NCI-H2081 (cell line): Measurements from ENCODE around the gene PKD2.

ENCODE experiments used
- DNase-seq, 2 experiments: peaks; one replicate each; lab custom pipeline; 2025; lab: John Stamatoyannopoulos, UW

PKD2 gene

DNA sequence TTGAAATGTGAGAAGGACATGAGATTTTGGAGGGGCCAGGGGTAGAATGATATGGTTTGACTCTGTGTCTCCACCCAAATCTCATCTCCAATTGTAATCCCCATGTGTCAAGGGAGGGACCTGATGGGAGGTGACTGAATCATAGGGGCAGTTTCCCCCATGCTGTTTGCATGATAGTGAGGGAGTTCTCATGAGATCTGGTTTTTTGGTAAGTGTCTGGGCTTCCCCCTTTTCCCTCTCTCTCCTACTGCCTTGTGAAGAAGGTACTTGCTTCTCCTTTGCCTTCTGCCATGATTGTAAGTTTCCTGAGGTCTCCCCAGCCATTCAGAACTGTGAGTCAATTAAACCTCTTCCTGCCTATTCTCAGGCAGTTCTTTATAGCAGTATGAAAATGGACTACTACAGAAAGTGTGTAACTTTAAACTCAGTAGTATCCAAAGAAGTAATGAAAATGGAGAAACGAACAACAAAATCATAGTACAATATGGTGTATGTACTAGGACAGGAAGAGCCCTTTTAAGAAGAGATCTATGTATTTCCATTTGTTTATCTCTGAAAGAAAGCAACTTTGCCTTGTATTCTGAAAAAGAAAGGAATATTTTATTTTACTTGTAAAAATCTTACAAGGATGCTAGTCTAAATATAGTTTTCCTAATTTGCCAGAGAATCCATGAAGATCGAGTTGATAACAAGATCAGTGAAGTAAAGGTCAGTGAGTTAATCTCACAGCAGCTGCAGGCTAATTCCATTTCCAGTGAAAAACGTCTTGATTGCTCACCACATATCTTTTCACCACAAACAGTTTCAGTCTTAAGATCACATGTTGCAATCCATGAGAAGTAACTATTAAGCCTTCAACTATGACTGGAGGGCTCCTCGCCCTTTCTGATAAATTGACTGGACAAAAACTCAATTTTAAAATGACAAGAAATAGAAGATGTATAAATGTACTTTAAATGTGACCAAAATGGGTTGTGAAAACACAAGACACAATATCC, 20.5 kb downstream of the PKD2 start:
- DNase-seq, result no peak

GRCh38 chr4:88028946-88029345, 21.5 kb downstream of the PKD2 start:
- no peak for DNase-seq

- DNase-seq, result no peak
Measured at GRCh38 chr4:88029556-88029955, 22.1 kb downstream of the PKD2 start.

DNA sequence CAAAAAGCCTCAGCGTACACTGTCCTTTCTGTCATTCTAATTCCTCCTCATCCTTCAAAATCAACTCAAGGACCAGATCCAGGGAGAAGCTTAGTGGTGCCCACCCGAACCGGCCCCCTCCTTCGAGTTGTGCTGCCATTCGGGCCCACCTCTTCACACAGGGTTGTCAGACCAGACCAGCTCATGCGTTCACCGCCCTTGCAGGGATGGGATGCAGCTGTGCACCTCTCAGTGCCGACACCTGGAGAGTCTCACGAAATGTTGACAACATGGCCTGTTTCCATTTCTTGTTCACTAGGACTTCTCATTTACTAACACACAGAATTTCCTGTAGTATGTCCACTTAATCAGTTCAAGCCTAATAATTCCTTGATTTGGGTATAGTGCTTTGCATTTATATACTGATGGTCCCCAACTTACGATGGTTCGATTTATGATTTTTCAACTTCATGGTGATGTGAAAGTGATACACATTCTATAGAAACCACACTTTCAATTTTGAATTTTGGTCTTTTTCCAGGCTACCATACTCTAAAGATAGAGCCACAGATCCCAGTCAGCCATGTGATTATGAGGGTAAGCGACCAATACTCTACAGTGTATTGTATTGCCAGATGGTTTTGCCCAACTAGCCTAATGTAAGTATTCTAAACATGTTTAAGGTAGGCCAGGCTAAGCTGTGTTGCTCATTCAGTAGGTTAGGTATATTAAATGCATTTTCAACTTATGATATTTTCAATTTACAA, 23.3 kb downstream of the PKD2 start:
- DNase-seq, result no peak

DNA sequence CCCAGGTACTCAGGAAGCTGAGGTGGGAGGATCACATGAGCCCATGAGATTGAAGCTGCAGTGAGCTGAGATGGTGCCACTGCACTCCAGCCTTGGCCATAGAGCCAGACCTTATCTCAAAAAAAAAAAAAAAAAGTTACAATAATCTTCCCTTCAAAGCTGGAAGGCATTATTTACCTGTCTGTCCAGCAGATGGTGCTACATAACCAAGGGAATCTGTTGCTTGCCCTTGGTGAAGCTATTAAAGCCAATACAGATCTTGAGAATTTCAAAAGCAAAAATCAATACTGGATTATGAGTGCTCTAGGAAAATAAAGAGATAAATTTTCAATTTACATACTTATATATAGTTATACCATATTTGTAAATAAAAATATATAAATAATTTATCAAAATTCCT, 25.9 kb downstream of the PKD2 start:
- DNase-seq, result peak; percentile 21 to 22

DNA sequence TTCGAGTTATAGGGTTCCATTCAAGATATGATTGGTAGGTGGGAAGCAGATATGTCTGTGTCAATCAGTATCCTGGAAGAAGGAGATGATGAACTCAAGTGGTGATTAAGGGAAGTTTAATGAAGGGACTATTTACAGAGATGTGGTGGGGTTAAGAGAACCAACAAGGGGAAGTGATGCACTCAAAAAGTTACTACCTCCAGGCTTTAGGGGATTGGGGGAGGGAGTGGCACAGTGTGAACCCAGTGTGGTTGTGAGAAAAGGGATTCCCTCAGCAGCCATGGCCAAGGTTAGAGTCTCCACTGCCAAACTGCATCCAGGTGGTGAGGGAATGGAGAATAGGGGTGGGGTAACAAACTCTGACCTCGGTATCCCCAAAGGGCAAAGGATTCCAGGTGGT, 27.9 kb downstream of the PKD2 start:
- DNase-seq, result no peak

GRCh38 chr4:88037447-88037846, 30.0 kb downstream of the PKD2 start:
- no peak for DNase-seq

- no peak for DNase-seq
Measured at GRCh38 chr4:88037936-88038335, 30.5 kb downstream of the PKD2 start.

- DNase-seq, result no peak
Measured at GRCh38 chr4:88040707-88041106, 33.3 kb downstream of the PKD2 start.

- DNase-seq, result no peak
Measured at GRCh38 chr4:88041626-88042025, 34.2 kb downstream of the PKD2 start.

- DNase-seq, result no peak
Measured at GRCh38 chr4:88043001-88043400, 35.6 kb downstream of the PKD2 start.

DNA sequence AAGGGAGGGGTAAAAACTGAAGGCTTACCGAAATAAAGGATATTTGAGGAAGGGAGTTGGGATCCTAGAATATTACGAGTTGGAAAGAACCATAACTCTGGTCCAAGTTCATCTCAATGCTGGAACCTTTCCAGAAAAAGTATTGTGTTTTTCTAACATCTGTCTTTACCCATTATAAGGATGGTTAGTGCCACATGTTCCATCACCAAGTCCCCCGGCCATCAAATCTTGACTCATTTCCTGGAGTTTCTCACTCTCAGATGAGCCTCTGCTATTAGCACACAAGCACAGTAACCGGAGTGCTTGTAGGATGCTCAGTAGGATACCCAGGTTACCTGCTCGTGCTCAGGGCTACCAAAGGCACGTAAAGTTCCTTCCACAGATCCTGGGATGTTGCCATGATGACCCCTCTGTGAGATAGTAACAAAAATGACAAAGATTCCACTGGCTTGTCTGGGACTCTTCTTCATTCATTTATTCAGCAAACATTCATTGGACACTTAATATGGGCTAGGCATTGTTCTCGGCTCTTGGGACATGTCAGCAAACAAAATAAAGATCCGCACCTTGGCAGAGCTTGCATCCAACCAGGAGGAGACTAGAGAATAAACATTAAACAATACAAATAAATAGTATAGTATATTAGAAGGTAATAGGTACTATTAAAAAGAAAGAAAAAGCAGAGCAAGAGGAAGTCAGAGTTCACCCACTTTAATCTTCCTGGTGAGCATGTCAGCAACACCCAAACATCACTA, 36.3 kb downstream of the PKD2 start:
- no peak for DNase-seq

- DNase-seq, result no peak
Measured at GRCh38 chr4:88045021-88045420, 37.6 kb downstream of the PKD2 start.

DNA sequence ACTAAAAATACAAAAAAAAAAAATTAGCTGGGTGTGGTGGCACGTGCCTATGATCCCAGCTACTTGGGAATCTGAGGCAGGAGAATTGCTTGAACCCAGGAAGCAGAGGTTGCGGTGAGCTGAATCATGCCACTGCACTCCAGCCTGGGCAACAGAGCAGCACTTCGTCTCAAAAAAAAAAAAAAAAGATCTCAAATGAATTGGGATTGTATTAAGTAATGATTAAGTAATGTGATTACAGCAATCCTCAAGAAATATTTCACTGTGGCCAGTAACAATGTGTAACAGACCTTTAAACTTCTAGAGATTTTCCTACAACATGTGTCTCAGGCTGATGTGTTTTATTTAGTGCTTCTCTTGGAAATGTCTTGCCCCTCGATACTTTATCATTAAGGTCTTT, 46.8 kb downstream of the PKD2 start:
- DNase-seq, result no peak

- DNase-seq, result peak; percentile 7 to 10
Measured at GRCh38 chr4:88054901-88055300, 47.5 kb downstream of the PKD2 start.

DNA sequence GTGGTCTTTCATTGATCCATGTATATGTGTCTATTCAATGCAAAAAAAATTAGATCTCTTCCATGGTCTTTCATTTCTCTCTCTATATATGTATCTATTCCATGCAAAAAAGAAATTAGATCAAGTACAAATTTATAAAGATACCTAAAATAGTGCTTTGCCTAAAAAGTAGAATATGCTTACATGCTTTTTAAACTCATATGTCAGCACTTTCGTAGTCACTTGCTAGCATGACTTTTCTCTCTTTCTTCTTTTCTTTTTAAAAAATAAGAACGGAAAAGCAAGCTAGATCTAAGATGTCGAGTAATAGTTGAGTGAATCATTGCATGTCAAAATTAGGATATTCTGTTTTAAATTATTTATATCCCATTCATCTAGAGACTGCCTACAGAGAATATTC, 50.9 kb downstream of the PKD2 start:
- no peak for DNase-seq

- no peak for DNase-seq
Measured at GRCh38 chr4:88059766-88060165, 52.3 kb downstream of the PKD2 start.

DNA sequence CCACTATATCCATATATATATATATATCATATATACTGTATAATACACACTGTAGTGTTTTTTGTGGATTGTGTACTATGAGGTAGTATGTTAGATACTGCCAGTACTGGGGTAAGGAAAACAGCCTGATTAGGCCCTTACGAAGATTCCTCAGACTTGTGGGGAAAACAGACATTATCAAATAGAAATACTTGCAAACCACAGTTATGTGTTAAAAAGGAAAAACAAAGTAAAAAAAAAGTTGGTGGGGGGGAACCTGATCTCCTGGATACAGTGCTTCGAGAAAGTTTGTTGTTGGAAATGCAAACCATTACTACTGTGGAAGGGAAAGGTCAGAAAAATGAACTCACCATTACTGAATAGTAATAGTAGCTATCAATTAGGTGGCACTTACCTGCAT, 53.0 kb downstream of the PKD2 start:
- no peak for DNase-seq

DNA sequence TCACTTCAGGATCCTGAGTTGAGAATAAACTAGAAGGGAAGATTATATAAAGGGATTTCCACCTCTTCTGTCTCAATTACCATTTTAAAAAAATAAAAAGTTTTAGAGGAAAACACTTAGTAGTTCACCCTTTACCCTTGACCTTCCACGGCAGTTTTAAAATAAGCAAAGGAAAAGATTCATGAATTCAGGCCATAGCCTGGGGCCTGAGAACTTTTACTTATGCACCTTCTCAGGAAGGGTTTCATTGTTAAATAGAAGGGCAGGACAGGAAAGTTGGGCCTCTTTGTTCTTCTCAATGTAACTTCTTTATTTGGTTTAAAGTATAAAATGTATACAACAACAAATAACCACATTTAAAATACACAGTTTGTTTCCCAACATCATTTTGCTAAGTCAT, 54.9 kb downstream of the PKD2 start:
- no peak for DNase-seq

DNA sequence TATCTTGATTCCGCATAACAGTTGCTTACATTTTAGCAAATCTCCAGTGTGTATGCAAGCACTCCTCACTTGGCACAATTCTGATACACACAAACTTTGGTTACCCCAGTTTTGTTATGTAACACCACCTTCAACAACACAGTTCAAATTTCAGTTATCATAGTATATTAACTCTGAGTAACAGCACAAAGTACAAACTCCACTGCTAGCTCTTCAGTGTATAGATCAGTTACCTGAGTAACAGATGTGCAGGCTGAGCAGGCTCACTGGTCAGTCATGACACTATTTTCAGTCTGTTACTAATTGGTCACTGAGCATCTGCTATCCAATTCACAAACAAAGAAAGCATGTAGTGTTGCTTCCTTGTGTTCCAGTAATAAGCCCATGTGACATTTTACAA, 55.4 kb downstream of the PKD2 start:
- no peak for DNase-seq

DNA sequence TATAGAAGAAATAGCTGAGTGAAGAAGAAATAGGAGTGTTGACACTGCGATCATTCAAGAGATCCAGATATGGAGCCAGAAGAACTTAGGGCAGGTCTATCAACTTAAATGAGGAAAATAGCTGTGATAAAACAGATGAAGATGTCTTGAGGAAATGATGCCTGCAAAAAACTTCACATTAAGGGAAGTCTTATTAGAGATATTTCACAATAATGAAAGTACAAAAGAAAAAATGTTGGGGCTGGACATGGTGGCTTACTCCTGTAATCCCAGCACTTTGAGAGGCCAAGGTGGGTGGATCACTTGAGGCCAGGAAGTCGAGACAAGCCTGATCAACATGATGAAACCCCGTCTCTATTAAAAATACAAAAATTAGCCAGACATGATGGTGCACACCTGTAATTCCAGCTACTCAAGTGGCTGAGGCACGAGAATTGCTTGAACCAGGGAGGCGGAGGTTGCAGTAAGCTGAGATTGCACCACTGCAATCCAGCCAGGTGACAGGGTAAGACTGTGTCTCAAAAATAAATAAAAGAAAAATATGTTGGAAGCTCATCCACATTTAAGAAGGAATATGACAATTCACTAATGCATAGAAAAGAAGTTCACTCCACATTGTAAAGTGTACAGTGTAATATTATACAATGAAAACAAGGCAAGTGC, 56.3 kb downstream of the PKD2 start:
- no peak for DNase-seq

DNA sequence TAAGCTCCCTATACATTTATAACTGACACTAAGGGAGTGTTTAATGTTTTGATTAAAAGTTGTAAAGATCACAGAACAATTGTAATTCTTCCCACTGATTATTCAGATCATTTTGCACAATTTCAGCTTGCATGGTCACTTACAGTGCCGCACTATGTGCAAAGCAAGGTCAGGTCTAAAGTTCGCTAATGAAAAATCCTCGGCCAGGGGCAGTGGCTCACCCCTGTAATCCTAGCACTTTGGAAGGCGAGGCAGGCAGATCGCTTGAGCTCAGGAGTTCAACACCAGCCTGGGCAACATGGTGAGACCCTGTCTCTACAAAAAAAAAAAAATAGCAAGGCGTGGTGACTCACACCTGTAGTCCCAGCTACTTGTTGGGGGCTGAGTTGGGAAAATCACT, 57.0 kb downstream of the PKD2 start:
- no peak for DNase-seq
